WI38 (cell line): ENCODE results near the gene SLC2A11.
A peak's percentile ranks its signal among the peaks of the same experiment; 100 is the strongest.

Experiments
- H3K4me3 ChIP-seq: 2 replicates; pipeline ENCODE4 v1.5.1; 2011; ENCODE audit warnings: low read depth, mild to moderate bottlenecking, control low read depth, low read length
- CTCF ChIP-seq: IDR thresholded peaks from 2 replicates; pipeline ENCODE4 v1.5.1; 2012; ENCODE audit warnings: low read depth, mild to moderate bottlenecking, control low read depth, low read length

The SLC2A11 gene

GRCh38 chr22:23893121-23893944, 35.7 kb downstream of the SLC2A11 start:
- TF ChIP-seq CTCF, result no peak

GRCh38 chr22:23893945-23894709, 36.5 kb downstream of the SLC2A11 start, which contains the start of gene MIF:
Gene MIF, plus strand, starts transcription at chr22:23894383. Its CDS starts 92 bp downstream, at chr22:23894475.
- peak; percentile 65 for TF ChIP-seq CTCF
- H3K4me3 ChIP-seq, result peak within 1 kb of the TSS; percentile 78

More at GRCh38 chr22:23893121-23893944, 35.7 kb downstream of the SLC2A11 start:
- peak overlapping the region; percentile 78 for H3K4me3 ChIP-seq

- peak; percentile 9; the same call in 1 of the 2 replicates for TF ChIP-seq CTCF
- H3K4me3 ChIP-seq, result peak overlapping the region; percentile 78
Observed at GRCh38 chr22:23894710-23895598, 37.3 kb downstream of the SLC2A11 start.

GRCh38 chr22:23895599-23896144, 38.0 kb downstream of the SLC2A11 start:
- TF ChIP-seq CTCF, result no peak

GRCh38 chr22:23896166-23896522, 38.5 kb downstream of the SLC2A11 start:
- H3K4me3 ChIP-seq, result peak overlapping the region; percentile 78
- TF ChIP-seq CTCF, result no peak

More at GRCh38 chr22:23895599-23896144, 38.0 kb downstream of the SLC2A11 start:
- H3K4me3 ChIP-seq, result peak overlapping the region; percentile 78

- H3K4me3 ChIP-seq, result no peak overlapping the region
- TF ChIP-seq CTCF, result no peak
Observed at GRCh38 chr22:23896523-23897186, 39.0 kb downstream of the SLC2A11 start.
